Activated T-cell treated with anti-CD3 and anti-CD28 coated beads, Interleukin-2, amount 50 U/mL, for 72 hours (primary cell): ENCODE results near the gene ITPR1. TPM values are rescaled to one million over a fixed set of nuclear protein-coding genes. Genes with fewer than 3 reads are reported as not detected.

Experiments used
- ATAC-seq, 2 donors: fragments of 150-1000 bp; cut with Tn5 transposase; replicated peaks in 1 of 2; 2 replicates each; pipeline ENCODE4 v1.10.0; 2021; ENCODE audit warnings: moderate library complexity in 2 of 2, mild to moderate bottlenecking in 1 of 2
- DNase-seq, 2 donors: peaks; one replicate each; pipeline ENCODE4 v3.0.0; 2021 to 2022; ENCODE audit warnings: mixed read lengths in 1 of 2
- H3K27ac Mint-ChIP-seq: one replicate; pipeline ENCODE4 v1.8.0; 2022; ENCODE audit warnings: mild to moderate bottlenecking, moderate library complexity, mixed read lengths
- H3K27me3 Mint-ChIP-seq: one replicate; pipeline ENCODE4 v1.8.0; 2022; ENCODE audit warnings: low read depth, mixed read lengths
- H3K36me3 Mint-ChIP-seq, 2 donors: one replicate each; pipeline ENCODE4 v1.8.0; 2022; ENCODE audit warnings: mixed read lengths in 2 of 2, mild to moderate bottlenecking in 1 of 2; ENCODE audit not compliant: insufficient read depth in 2 of 2
- H3K4me1 Mint-ChIP-seq: one replicate; pipeline ENCODE4 v1.8.0; 2022; ENCODE audit warnings: low read depth, mixed read lengths
- H3K4me3 Mint-ChIP-seq, 2 donors: one replicate each; pipeline ENCODE4 v1.8.0; 2022; ENCODE audit warnings: mild to moderate bottlenecking in 2 of 2, mixed read lengths in 2 of 2, moderate library complexity in 2 of 2
- H3K9me3 Mint-ChIP-seq, 2 donors: one replicate each; pipeline ENCODE4 v1.8.0; 2022; ENCODE audit warnings: mixed read lengths in 2 of 2
- total RNA-seq, 2 donors: library from RNA; stranded (reverse); gene quantifications; one replicate each; pipeline ENCODE4 v1.2.3, GENCODE V29; 2022

ITPR1 gene
- total RNA-seq, 2 donors from 2014 or later: 95.2 to 147 TPM

GRCh38 chr3:4801892-4802291, 308.7 kb downstream of the ITPR1 start:
- H3K27ac Mint-ChIP-seq: no peak overlapping the region

GRCh38 chr3:4802903-4803302, 309.8 kb downstream of the ITPR1 start:
- peaks cover 52% of the 10 kb centered on the region for H3K4me1 Mint-ChIP-seq

More at GRCh38 chr3:4801892-4802291, 308.7 kb downstream of the ITPR1 start:
- Mint-ChIP-seq H3K9me3 (no peaks in the 10 kb centered on the region), H3K4me3 (peak overlapping the region in 1 of 2 donors; percentile 8), H3K27me3 (no peaks in the 10 kb centered on the region), H3K36me3 (peaks cover 27 to 47% of the 10 kb centered on the region in 2 donors), H3K4me1 (peaks cover 46% of the 10 kb centered on the region)
- no peak for ATAC-seq
- DNase-seq: no peak

GRCh38 chr3:4804161-4805058, 311.3 kb downstream of the ITPR1 start:
- Mint-ChIP-seq H3K9me3 (no peaks in the 10 kb centered on the region), H3K4me1 (peaks cover 56% of the 10 kb centered on the region), H3K36me3 (peaks cover 32 to 51% of the 10 kb centered on the region in 2 donors), H3K27me3 (no peaks in the 10 kb centered on the region), H3K27ac (peak overlapping the region; percentile 64), H3K4me3 (peak overlapping the region; percentile 70 to 73)
- ATAC-seq (peak; percentile 3 to 32), DNase-seq (peak; percentile 40 to 53)

More at GRCh38 chr3:4802903-4803302, 309.8 kb downstream of the ITPR1 start:
- Mint-ChIP-seq H3K27ac (peak overlapping the region; percentile 65), H3K9me3 (no peaks in the 10 kb centered on the region), H3K36me3 (peaks cover 31 to 47% of the 10 kb centered on the region in 2 donors), H3K4me3 (no peak overlapping the region), H3K27me3 (no peaks in the 10 kb centered on the region)
- DNase-seq (no peak), ATAC-seq (no peak)

GRCh38 chr3:4805662-4806061, 312.5 kb downstream of the ITPR1 start:
- H3K4me3 Mint-ChIP-seq: peak overlapping the region; percentile 70 to 73
- ATAC-seq (peak; percentile 86 to 87), DNase-seq (peak; percentile 78 to 81)
- H3K4me1 Mint-ChIP-seq: peaks cover 65% of the 10 kb centered on the region
- H3K27ac Mint-ChIP-seq: peak overlapping the region; percentile 64
- no peaks in the 10 kb centered on the region for H3K9me3 Mint-ChIP-seq
- peaks cover 30 to 55% of the 10 kb centered on the region in 2 donors for H3K36me3 Mint-ChIP-seq
- no peaks in the 10 kb centered on the region for H3K27me3 Mint-ChIP-seq

GRCh38 chr3:4806535-4807108, 313.5 kb downstream of the ITPR1 start:
- Mint-ChIP-seq H3K27me3 (no peaks in the 10 kb centered on the region), H3K36me3 (peaks cover 30 to 51% of the 10 kb centered on the region in 2 donors), H3K4me1 (peaks cover 61% of the 10 kb centered on the region), H3K4me3 (peak overlapping the region; percentile 70 to 73), H3K27ac (peak overlapping the region; percentile 64), H3K9me3 (no peaks in the 10 kb centered on the region)
- no peak for ATAC-seq
- DNase-seq: no peak

GRCh38 chr3:4807381-4808280, 314.5 kb downstream of the ITPR1 start:
- H3K27ac Mint-ChIP-seq: peak overlapping the region; percentile 55
- peak overlapping the region; percentile 70 to 73 for H3K4me3 Mint-ChIP-seq
- no peaks in the 10 kb centered on the region for H3K9me3 Mint-ChIP-seq
- H3K4me1 Mint-ChIP-seq: peaks cover 61% of the 10 kb centered on the region
- H3K27me3 Mint-ChIP-seq: no peaks in the 10 kb centered on the region
- peaks cover 29 to 46% of the 10 kb centered on the region in 2 donors for H3K36me3 Mint-ChIP-seq
- DNase-seq (no peak), ATAC-seq (no peak)

- DNase-seq (no peak), ATAC-seq (no peak)
- Mint-ChIP-seq H3K9me3 (no peaks in the 10 kb centered on the region), H3K27ac (no peak overlapping the region), H3K4me1 (peaks cover 60% of the 10 kb centered on the region), H3K4me3 (peak overlapping the region; percentile 70 to 73), H3K27me3 (no peaks in the 10 kb centered on the region), H3K36me3 (peaks cover 33 to 46% of the 10 kb centered on the region in 2 donors)
These were observed 315.5 kb downstream of the ITPR1 start for GRCh38 chr3:4808637-4809036.

GRCh38 chr3:4809922-4810321, 316.8 kb downstream of the ITPR1 start:
- Mint-ChIP-seq H3K27ac (no peak overlapping the region), H3K36me3 (peaks cover 32 to 48% of the 10 kb centered on the region in 2 donors), H3K4me3 (peak overlapping the region; percentile 54 to 64), H3K27me3 (no peaks in the 10 kb centered on the region), H3K4me1 (peaks cover 55% of the 10 kb centered on the region), H3K9me3 (no peaks in the 10 kb centered on the region)
- DNase-seq (no peak), ATAC-seq (peak; percentile 26 to 43)

GRCh38 chr3:4812591-4812990, 319.4 kb downstream of the ITPR1 start:
- no peak for ATAC-seq
- DNase-seq: no peak
- Mint-ChIP-seq H3K4me3 (no peak overlapping the region), H3K27me3 (no peaks in the 10 kb centered on the region), H3K9me3 (peaks cover 1 to 3% of the 10 kb centered on the region in 2 donors), H3K36me3 (peaks cover 32 to 55% of the 10 kb centered on the region in 2 donors), H3K4me1 (peaks cover 32% of the 10 kb centered on the region), H3K27ac (no peak overlapping the region)

GRCh38 chr3:4813909-4814304, 320.8 kb downstream of the ITPR1 start:
- no peak for ATAC-seq
- Mint-ChIP-seq H3K4me3 (no peak overlapping the region), H3K36me3 (peaks cover 30 to 60% of the 10 kb centered on the region in 2 donors), H3K27ac (no peak overlapping the region), H3K4me1 (peaks cover 25% of the 10 kb centered on the region), H3K27me3 (no peaks in the 10 kb centered on the region), H3K9me3 (peaks cover 2 to 3% of the 10 kb centered on the region in 2 donors)
- DNase-seq: no peak

GRCh38 chr3:4814305-4814903, 321.3 kb downstream of the ITPR1 start:
- ATAC-seq (no peak), DNase-seq (no peak)
- peaks cover 27% of the 10 kb centered on the region for H3K4me1 Mint-ChIP-seq
- peaks cover 2 to 3% of the 10 kb centered on the region in 2 donors for H3K9me3 Mint-ChIP-seq
- H3K27me3 Mint-ChIP-seq: no peaks in the 10 kb centered on the region
- no peak overlapping the region for H3K27ac Mint-ChIP-seq
- peaks cover 30 to 62% of the 10 kb centered on the region in 2 donors for H3K36me3 Mint-ChIP-seq
- no peak overlapping the region for H3K4me3 Mint-ChIP-seq

- no peak for ATAC-seq
These were observed 321.9 kb downstream of the ITPR1 start for GRCh38 chr3:4814904-4815574.

More at GRCh38 chr3:4814904-4815574, 321.9 kb downstream of the ITPR1 start:
- H3K4me3 Mint-ChIP-seq: no peak overlapping the region
- H3K36me3 Mint-ChIP-seq: peaks cover 33 to 61% of the 10 kb centered on the region in 2 donors
- DNase-seq: no peak
- peaks cover 29% of the 10 kb centered on the region for H3K4me1 Mint-ChIP-seq
- H3K27ac Mint-ChIP-seq: no peak overlapping the region
- peaks cover 2 to 3% of the 10 kb centered on the region in 2 donors for H3K9me3 Mint-ChIP-seq
- no peaks in the 10 kb centered on the region for H3K27me3 Mint-ChIP-seq
